GM15510 (cell line): ENCODE results near the gene RPL18A.

Experiments used
- POLR2A ChIP-seq: IDR thresholded peaks from 3 replicates; pipeline ENCODE4 v1.6.1; 2011; ENCODE audit warnings: borderline replicate concordance; ENCODE audit not compliant: insufficient read length; ENCODE audit errors: extremely low read depth

RPL18A gene

DNA sequence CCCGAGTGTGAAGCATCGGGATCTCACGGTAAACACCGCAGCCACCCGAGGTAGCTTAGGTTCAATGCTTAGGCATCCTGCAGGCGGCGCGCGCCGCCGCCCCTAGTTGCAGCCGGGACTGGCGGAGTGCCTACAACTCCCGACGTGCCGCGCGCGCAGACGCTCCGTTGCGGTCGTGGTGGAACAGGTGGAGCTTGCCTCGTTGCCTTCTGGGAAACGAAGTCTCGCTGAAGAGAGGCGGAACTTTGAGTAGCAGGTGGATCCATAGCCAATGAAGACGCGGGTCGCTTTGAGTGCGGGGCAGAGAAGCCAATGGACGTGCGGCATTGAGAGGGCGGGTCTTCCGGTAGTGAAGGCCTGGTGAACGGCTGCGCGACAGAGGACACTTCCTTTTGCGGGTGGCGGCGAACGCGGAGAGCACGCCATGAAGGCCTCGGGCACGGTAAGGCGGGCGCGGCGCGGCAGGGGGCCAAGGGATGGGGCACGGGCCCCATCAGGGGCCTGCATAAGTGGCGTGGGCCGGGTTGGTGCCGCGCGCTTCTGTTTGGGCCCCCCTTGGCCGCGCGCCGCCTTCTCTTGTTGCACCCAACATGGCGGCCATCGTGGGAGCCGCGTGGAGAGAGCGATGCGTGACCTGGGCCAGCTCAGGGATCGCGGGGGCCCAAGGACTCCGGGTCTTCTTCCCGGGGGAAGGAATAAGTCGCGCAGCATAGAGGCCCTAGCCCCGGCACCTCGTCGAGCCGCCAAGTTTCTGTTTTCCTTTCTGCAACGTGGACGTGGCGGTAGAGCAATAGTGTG lies at the start of gene RPL18A:
Gene RPL18A, plus strand, starts transcription at position 378 of the 798 bp plus-strand sequence. Its CDS starts 47 bp downstream, at position 425.
- TF ChIP-seq POLR2A = peak; percentile 96

DNA sequence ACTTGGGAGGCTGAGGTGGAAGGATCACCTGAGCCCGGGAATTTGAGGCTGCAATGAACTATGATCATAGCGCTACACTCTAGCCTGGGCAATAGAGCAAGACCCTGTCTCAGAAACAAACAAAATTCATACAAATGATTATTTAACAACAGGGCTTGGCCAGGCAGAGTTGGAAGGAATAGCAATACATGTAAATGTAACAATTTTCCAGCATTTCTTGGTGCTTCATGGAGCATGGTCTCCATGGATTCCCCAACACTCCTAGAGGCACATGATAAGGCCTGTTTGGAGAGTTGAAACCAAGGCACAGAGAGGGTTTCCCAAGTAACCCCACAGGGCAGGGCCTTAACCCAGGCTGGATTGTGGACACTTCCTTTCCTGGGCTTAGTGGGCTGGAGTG lies 48.6 kb upstream of the RPL18A start:
- no peak for TF ChIP-seq POLR2A

DNA sequence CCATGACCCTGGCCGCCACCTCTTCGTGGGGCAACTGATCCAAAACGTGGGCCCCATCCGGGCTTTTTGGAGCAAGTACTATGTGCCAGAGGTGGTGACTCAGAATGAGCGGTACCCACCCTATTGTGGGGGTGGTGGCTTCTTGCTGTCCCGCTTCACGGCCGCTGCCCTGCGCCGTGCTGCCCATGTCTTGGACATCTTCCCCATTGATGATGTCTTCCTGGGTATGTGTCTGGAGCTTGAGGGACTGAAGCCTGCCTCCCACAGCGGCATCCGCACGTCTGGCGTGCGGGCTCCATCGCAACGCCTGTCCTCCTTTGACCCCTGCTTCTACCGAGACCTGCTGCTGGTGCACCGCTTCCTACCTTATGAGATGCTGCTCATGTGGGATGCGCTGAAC lies 48.0 kb upstream of the RPL18A start:
- TF ChIP-seq POLR2A = no peak

DNA sequence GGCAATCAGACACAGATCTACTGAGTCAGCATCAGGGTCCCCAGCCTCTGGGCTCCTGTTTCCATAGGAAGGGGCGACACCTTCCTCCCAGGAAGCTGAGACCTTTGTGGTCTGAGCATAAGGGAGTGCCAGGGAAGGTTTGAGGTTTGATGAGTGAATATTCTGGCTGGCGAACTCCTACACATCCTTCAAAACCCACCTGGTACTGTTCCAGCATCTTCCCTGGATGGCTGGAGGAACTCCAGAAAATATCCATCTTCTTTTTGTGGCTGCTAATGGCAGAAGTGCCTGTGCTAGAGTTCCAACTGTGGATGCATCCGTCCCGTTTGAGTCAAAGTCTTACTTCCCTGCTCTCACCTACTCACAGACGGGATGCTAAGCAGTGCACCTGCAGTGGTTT lies 47.6 kb upstream of the RPL18A start:
- TF ChIP-seq POLR2A = no peak

DNA sequence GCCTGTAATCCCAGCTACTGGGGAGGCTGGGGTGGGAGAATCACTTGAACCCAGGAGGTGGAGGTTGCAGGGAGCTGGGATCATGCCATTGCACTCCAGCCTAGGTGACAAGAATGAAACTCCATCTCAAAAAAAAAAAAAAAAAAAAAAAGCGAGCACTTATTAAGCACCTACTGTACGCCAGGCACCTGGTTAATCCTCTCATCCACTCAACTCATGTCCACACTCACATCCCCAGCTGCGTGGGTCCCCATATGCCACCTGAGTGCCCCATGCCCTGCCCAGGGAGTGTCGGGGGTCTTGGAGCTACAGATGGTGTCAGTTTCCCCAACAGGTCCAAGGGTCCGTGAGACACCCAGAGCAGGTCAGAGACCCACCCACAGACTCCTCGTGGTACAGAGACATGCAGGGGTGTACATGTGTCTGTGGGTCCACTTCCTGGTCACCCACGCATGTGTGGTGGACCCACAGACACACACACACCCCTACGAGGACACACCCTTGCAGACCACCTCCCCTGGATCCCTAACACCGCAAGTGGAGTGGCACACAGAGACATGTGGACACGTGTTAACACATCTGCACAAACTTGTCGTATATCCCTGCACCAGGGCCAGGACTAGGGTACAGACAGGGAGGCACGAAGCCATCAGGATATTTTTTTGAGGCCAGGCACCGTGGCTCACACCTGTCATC lies 41.9 kb upstream of the RPL18A start:
- no peak for TF ChIP-seq POLR2A

DNA sequence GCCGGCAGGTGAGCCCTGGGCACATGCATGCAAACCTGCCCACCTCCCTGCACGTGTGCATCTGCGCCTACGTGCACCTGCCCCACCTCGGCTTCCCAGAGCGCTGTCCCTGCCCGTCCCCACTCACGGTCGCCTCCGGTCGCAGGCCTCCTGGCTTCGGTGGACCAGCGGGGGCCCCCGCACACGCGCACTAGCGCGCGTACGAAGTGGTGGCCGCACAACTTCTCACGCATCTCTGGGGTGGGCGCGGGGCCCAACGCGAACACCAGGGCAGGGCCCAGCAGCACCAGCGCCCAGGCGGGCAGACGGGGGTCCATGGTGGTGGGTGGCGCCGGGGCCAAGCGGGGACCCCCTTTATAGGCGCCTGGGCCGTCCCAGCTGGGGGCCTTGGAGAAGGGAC lies 38.5 kb upstream of the RPL18A start, which contains the start of gene INSL3:
Gene INSL3, minus strand, starts transcription at position 330 of the 400 bp plus-strand sequence. Its CDS starts 13 bp downstream, at position 317.
- no peak for TF ChIP-seq POLR2A

DNA sequence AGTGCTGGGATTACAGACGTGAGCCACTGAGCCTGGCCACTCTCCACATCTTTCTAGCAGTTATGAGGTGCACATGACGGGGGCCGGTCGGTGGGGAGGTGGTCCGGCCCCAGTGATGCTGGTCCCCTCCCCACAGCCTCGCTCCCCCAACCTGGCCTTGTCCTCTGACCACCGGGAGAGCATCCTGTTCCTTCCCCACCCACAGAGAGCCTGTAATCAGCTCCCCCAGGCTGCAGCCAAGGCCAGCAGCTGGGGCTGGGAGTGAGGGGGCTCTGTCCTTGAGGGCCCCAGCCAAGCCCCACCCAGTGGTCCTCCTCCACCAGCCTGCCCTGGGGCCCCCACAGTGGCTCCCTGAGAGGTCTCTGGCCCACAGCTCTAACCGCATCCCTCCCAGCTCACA lies 35.4 kb upstream of the RPL18A start:
- no peak for TF ChIP-seq POLR2A

DNA sequence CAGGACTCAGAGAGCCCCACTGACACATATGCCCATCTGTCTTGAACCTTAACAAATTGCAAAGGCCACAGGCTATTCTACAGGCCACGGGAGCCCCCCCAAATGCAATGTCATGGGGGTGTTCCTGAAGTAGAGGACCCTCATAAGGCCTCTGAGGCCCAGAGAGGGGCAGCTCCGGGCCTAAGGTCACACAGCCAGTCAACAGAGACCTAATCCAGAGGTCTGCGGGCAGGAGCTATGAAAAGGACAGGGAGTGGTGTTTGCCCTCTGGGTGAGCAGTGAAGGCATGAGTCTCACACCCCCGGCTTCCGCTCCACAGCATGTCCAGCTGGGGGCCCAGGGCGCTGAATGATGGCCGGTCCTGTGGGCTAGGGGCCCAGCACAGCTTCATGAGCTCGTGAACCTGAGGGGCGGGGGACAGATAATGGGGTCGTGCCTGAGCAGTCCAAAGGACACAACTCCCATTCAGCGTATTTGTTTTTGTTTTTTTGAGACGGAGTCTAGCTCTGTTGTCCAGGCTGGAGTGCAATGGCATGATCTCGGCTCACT lies 33.1 kb upstream of the RPL18A start:
- TF ChIP-seq POLR2A = no peak

DNA sequence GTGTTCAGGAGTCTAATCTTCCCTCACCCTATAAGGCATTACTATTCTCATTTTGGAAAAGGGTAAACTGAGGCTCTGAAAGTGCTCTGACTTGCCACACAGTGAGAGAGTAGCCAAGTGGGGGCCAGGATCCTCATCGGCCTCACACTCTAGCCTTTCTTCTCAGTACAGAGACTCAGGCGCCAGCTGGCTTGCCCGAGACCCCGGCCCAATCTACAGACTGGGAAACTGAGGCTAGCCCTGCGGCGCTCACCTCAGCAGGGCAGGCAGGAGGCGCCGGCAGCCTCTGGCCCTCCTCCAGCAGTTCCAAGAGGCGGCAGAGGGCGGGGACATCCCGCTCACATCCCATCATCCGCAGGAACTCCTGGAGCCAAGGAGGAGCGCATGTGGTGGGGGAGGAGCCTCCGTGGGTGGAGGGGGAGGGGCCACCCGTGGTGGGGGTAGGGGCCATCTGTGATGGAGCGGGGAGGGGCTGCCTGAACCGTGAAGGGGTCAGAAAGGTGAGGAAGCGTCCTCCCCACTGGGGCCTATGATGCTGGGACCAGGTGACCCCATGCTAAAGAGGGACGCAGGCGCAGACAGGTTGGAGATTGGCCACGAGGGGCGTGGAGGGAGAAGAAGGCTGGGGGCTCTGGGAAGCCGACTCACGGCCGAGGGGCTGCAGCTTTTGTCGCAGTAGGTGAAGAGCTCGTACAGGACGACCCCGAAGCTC lies 29.7 kb upstream of the RPL18A start:
- no peak for TF ChIP-seq POLR2A

DNA sequence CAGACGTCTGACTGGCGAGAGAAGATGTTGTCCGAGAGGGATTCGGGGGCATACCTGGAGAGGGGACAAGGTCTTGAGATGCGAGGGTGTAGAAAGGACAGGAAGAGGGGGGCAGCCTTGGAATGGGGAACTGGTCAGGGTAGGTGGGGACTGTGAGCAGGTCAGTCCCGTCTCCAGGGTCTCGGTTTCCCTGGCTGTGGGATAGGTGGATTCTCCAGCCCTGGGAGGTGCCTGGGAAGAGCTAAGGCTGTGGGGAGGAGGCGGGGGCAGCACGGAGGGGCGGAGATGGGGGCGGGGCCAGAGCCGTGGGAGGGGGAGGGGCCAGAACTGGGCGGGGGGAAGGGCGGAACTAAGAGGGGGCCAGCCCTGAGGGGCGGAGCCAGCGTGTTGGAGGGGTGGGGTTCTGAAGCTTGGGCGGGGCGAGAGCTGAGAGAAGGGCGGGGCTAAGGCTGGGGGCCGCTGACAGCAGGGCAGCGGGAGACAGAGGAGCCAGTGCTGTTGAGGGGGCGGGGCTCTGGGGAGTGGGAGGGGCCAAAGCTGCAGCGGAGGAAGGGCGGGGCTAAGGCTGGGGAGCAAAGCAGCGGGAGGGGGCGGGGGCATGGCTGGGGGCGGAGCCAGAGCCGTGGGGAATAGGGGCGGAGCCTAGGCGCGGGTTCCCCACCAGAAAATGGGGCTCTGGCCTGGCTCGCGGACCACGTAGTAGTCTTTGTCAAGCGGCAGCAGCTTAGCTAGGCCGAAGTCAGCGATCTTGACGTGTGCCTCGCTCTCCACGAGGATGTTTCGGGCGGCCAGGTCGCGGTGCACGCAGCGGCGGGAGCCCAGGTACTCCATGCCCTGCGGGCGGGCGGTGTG lies 28.9 kb upstream of the RPL18A start:
- TF ChIP-seq POLR2A = no peak

DNA sequence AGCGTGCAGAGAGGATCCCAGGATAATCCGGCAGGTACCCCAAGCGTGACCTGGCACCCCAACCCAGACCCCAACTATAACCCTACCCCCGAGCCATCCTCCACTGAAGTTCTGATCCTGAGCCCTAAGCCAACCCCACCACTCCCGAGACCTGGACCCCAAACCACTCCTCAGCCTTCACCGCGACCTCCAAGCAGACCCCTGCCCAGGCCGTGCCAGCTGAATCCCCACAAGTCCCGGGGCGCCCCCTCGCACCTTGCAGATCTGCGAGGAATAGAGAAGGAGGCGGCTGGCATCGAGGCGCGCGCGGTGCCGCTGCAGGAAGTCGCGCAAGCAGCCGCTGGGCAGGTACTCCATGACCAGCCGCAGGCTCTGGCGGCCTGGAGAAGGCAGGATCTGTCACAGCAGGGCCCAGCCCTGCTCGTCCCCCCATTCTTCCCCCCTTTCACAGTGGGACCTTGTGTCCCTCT lies 28.3 kb upstream of the RPL18A start:
- no peak for TF ChIP-seq POLR2A

DNA sequence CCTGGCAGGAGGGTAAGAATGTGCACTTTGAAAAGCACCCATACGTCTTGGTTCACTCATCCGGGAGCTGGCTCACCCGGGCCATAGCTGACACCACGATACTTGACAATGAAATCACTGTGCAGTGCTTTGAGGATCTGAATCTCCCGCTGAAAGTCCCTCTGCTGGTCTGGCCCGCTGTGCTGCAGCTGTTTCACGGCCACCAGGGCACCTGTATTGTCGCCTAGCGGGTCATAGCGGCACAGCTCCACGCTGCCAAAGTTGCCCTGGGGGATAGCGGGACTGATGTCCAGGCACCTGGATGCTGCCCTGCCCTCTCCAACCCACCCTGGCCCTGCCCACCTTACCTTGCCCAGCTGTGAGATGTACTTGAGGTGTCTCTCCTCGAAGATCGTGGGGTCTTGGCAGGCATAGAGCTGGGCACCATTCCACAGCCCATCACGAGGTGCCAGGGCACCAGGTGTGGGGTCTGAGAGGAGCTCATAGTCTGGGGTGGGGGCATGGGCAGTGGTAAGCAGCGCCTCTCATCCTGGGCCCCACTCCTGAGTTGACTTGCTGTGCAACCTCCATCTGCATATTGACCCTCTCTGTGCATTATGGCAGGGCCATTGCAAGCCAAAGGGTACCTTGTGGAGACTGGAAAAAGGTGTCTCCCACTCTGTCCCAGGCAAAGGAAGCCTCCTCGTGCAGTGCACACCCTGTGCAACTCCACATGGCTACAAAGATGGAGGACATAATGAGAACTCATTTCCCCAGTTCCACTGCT lies 27.1 kb upstream of the RPL18A start:
- no peak for TF ChIP-seq POLR2A
